Superior temporal gyrus (tissue), 1 donor: ENCODE data around the gene PHOSPHO1.

Experiments used
- DNase-seq: peaks from one replicate; pipeline ENCODE4 v3.0.0-alpha.2; 2016; ENCODE audit errors: extremely low spot score

PHOSPHO1 gene

GRCh38 chr17:49242813-49243212, 12.2 kb upstream of the PHOSPHO1 start:
- DNase-seq, result no peak

GRCh38 chr17:49241692-49242397, 11.3 kb upstream of the PHOSPHO1 start:
- no peak for DNase-seq

- no peak for DNase-seq
Measured at GRCh38 chr17:49241040-49241439, 10.5 kb upstream of the PHOSPHO1 start.

GRCh38 chr17:49240619-49241018, 10.0 kb upstream of the PHOSPHO1 start:
- DNase-seq, result no peak

- no peak for DNase-seq
Measured at GRCh38 chr17:49239963-49240362, 9.4 kb upstream of the PHOSPHO1 start.

GRCh38 chr17:49235896-49236295, 5.3 kb upstream of the PHOSPHO1 start:
- no peak for DNase-seq

- DNase-seq, result no peak
Measured at GRCh38 chr17:49234509-49235080, 4.0 kb upstream of the PHOSPHO1 start.

- no peak for DNase-seq
Measured at GRCh38 chr17:49231563-49231894, 942 bp upstream of the PHOSPHO1 start.

- no peak for DNase-seq
Measured at GRCh38 chr17:49229805-49230600, 584 bp downstream of the PHOSPHO1 start.

GRCh38 chr17:49229076-49229804, 1.3 kb downstream of the PHOSPHO1 start:
- no peak for DNase-seq

- peak; percentile 82 for DNase-seq
Measured at GRCh38 chr17:49227436-49228261, 2.9 kb downstream of the PHOSPHO1 start.

- DNase-seq, result no peak
Measured at GRCh38 chr17:49226771-49227435, 3.7 kb downstream of the PHOSPHO1 start.

- DNase-seq, result no peak
Measured at GRCh38 chr17:49225554-49226236, 4.9 kb downstream of the PHOSPHO1 start.

- no peak for DNase-seq
Measured at GRCh38 chr17:49224997-49225337, 5.6 kb downstream of the PHOSPHO1 start.

GRCh38 chr17:49224198-49224996, 6.2 kb downstream of the PHOSPHO1 start:
- no peak for DNase-seq

- peak; percentile 60 for DNase-seq
Measured at GRCh38 chr17:49223517-49224197, 6.9 kb downstream of the PHOSPHO1 start.

- DNase-seq, result no peak
Measured at GRCh38 chr17:49223168-49223516, 7.4 kb downstream of the PHOSPHO1 start.

GRCh38 chr17:49219987-49220386, 10.6 kb downstream of the PHOSPHO1 start:
- no peak for DNase-seq
